ENCODE measurements around the gene TTN. TPM values are rescaled to one million over a fixed set of nuclear protein-coding genes. Genes with fewer than 3 reads are reported as not detected.

TTN gene
- total RNA-seq, 1 experiment from 2014 or later, result under 0.01 TPM

DNA sequence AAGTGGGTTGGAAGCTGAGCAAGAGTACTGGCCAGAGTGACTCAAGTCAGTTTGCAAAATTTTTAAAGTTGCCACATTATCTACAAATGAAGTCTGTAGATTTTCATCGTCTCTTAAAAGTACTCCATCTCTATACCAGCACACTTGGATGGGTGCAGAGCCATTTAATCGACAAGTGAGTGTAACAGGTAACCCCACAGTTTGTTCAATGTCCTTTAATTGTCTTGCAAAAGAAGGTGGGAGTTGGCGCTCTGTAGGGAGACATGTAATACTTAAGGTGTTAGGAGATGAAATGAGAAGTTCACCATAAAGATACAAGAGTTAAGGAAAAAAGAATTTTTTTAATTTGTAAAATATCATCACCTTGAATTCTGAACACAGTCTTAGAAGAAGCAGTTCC is 84.9 kb downstream of the TTN start:
- Histone ChIP-seq H3K27ac (ENCODE audit: low read length) (no peak overlapping the region), H3K4me1 (ENCODE audit: low read length) (no peaks in the 10 kb centered on the region), H4K20me1 (ENCODE audit: insufficient read depth, low read depth, low read length) (no peaks in the 10 kb centered on the region), H3K79me2 (ENCODE audit: low read length) (no peaks in the 10 kb centered on the region), H3K27me3 (ENCODE audit: low read length) (no peaks in the 10 kb centered on the region), H3K9ac (ENCODE audit: low read length) (no peak overlapping the region), H3K9me3 (ENCODE audit: low read length) (no peaks in the 10 kb centered on the region), H3K4me2 (ENCODE audit: low read depth, low read length, poor library complexity, severe bottlenecking) (no peak overlapping the region), H2AFZ (ENCODE audit: low read length) (no peak overlapping the region), H3K9me2 (replicated peaks; ENCODE audit: insufficient read depth, low read length) (no peaks in the 10 kb centered on the region), H3K4me3 (ENCODE audit: low read length) (no peak overlapping the region), H3K36me3 (ENCODE audit: insufficient read depth, low read length) (no peaks in the 10 kb centered on the region)
- no peak for DNase-seq

DNA sequence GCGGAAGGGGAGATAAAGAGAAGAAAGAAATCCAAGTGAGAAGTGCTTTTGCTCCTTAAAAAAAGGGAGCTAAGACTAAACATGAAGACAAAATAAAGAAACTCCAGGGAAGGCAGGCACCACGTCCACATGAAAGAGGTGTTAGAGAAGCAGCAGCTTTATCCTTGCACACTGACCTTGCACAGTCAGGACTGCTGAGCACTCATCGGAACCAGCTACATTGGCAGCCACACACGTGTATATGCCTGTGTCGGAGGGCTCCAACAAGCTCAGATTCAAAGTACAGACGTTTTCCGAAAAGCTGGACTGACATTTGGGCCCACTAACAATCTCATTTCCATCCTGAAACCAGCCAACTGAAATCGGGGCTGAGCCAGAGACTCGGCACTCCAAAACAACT is 88.2 kb downstream of the TTN start:
- Histone ChIP-seq H2AFZ (ENCODE audit: low read length) (no peak overlapping the region), H3K4me1 (ENCODE audit: low read length) (no peaks in the 10 kb centered on the region), H3K4me2 (ENCODE audit: low read depth, low read length, poor library complexity, severe bottlenecking) (no peak overlapping the region), H3K79me2 (ENCODE audit: low read length) (no peaks in the 10 kb centered on the region), H3K36me3 (ENCODE audit: insufficient read depth, low read length) (no peaks in the 10 kb centered on the region), H3K27me3 (ENCODE audit: low read length) (no peaks in the 10 kb centered on the region), H3K9me2 (replicated peaks; ENCODE audit: insufficient read depth, low read length) (no peaks in the 10 kb centered on the region), H4K20me1 (ENCODE audit: insufficient read depth, low read depth, low read length) (no peaks in the 10 kb centered on the region), H3K9me3 (ENCODE audit: low read length) (no peaks in the 10 kb centered on the region), H3K4me3 (ENCODE audit: low read length) (no peak overlapping the region), H3K9ac (ENCODE audit: low read length) (no peak overlapping the region), H3K27ac (ENCODE audit: low read length) (no peak overlapping the region)
- no peak for DNase-seq

- Histone ChIP-seq H3K27me3 (ENCODE audit: low read length) (no peaks in the 10 kb centered on the region), H3K4me3 (ENCODE audit: low read length) (no peak overlapping the region), H3K4me1 (ENCODE audit: low read length) (no peaks in the 10 kb centered on the region), H3K9me3 (ENCODE audit: low read length) (no peaks in the 10 kb centered on the region), H4K20me1 (ENCODE audit: insufficient read depth, low read depth, low read length) (no peaks in the 10 kb centered on the region), H3K27ac (ENCODE audit: low read length) (no peak overlapping the region), H3K36me3 (ENCODE audit: insufficient read depth, low read length) (no peaks in the 10 kb centered on the region), H3K79me2 (ENCODE audit: low read length) (no peaks in the 10 kb centered on the region), H3K9ac (ENCODE audit: low read length) (no peak overlapping the region), H2AFZ (ENCODE audit: low read length) (no peak overlapping the region), H3K9me2 (replicated peaks; ENCODE audit: insufficient read depth, low read length) (no peaks in the 10 kb centered on the region), H3K4me2 (ENCODE audit: low read depth, low read length, poor library complexity, severe bottlenecking) (no peak overlapping the region)
- no peak for DNase-seq
Observed at GRCh38 chr2:178718283-178718682, 88.9 kb downstream of the TTN start.

- Histone ChIP-seq H3K9me3 (ENCODE audit: low read length) (no peaks in the 10 kb centered on the region), H3K4me1 (ENCODE audit: low read length) (no peaks in the 10 kb centered on the region), H3K27me3 (ENCODE audit: low read length) (no peaks in the 10 kb centered on the region), H3K27ac (ENCODE audit: low read length) (no peak overlapping the region), H3K9me2 (replicated peaks; ENCODE audit: insufficient read depth, low read length) (no peaks in the 10 kb centered on the region), H3K4me3 (ENCODE audit: low read length) (no peak overlapping the region), H3K4me2 (ENCODE audit: low read depth, low read length, poor library complexity, severe bottlenecking) (no peak overlapping the region), H4K20me1 (ENCODE audit: insufficient read depth, low read depth, low read length) (no peaks in the 10 kb centered on the region), H3K79me2 (ENCODE audit: low read length) (no peaks in the 10 kb centered on the region), H2AFZ (ENCODE audit: low read length) (no peak overlapping the region), H3K36me3 (ENCODE audit: insufficient read depth, low read length) (no peaks in the 10 kb centered on the region), H3K9ac (ENCODE audit: low read length) (no peak overlapping the region)
- DNase-seq, result no peak
Observed at GRCh38 chr2:178716394-178716793, 90.8 kb downstream of the TTN start.

GRCh38 chr2:178715366-178715765 is 91.9 kb downstream of the TTN start:
- H3K4me3 ChIP-seq (ENCODE audit: low read length), result no peak overlapping the region
- H3K4me2 ChIP-seq (ENCODE audit: low read depth, low read length, poor library complexity, severe bottlenecking), result no peak overlapping the region
- H3K27me3 ChIP-seq (ENCODE audit: low read length), result no peaks in the 10 kb centered on the region
- no peak overlapping the region for H3K9ac ChIP-seq (ENCODE audit: low read length)
- no peak for DNase-seq
- H3K9me2 ChIP-seq (replicated peaks; ENCODE audit: insufficient read depth, low read length), result no peaks in the 10 kb centered on the region
- no peak overlapping the region for H3K27ac ChIP-seq (ENCODE audit: low read length)
- H3K36me3 ChIP-seq (ENCODE audit: insufficient read depth, low read length), result no peaks in the 10 kb centered on the region
- H4K20me1 ChIP-seq (ENCODE audit: insufficient read depth, low read depth, low read length), result no peaks in the 10 kb centered on the region
- H3K4me1 ChIP-seq (ENCODE audit: low read length), result no peaks in the 10 kb centered on the region
- no peaks in the 10 kb centered on the region for H3K79me2 ChIP-seq (ENCODE audit: low read length)
- no peak overlapping the region for H2AFZ ChIP-seq (ENCODE audit: low read length)
- no peaks in the 10 kb centered on the region for H3K9me3 ChIP-seq (ENCODE audit: low read length)

DNA sequence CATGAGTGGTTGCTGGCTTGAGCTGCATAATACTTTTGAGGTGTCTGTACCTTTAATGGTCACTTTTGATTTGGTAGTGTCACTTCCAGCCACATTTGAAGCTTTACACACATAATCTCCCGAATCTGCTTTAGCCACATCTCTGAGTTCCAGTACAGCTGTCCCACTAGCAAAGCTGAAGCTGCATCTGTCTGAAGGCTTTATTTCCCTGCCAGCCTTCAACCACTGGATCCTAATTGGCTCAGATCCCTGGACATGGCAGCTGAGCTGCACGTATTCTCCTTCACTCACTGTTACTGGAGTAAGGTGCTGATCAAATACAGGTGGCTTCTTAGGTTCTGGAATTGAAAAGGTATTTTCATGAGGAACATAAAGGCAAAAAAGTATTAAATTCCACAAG is 99.7 kb downstream of the TTN start:
- Histone ChIP-seq H3K27ac (ENCODE audit: low read length) (no peak overlapping the region), H4K20me1 (ENCODE audit: insufficient read depth, low read depth, low read length) (no peaks in the 10 kb centered on the region), H3K4me2 (ENCODE audit: low read depth, low read length, poor library complexity, severe bottlenecking) (no peak overlapping the region), H3K4me1 (ENCODE audit: low read length) (no peaks in the 10 kb centered on the region), H3K9me3 (ENCODE audit: low read length) (no peaks in the 10 kb centered on the region), H3K36me3 (ENCODE audit: insufficient read depth, low read length) (no peaks in the 10 kb centered on the region), H3K4me3 (ENCODE audit: low read length) (no peak overlapping the region), H3K9ac (ENCODE audit: low read length) (no peak overlapping the region), H3K79me2 (ENCODE audit: low read length) (no peaks in the 10 kb centered on the region), H2AFZ (ENCODE audit: low read length) (no peak overlapping the region), H3K27me3 (ENCODE audit: low read length) (no peaks in the 10 kb centered on the region), H3K9me2 (replicated peaks; ENCODE audit: insufficient read depth, low read length) (no peaks in the 10 kb centered on the region)
- DNase-seq, result no peak

GRCh38 chr2:178704876-178705275 is 102.3 kb downstream of the TTN start:
- Histone ChIP-seq H3K36me3 (ENCODE audit: insufficient read depth, low read length) (no peaks in the 10 kb centered on the region), H3K4me2 (ENCODE audit: low read depth, low read length, poor library complexity, severe bottlenecking) (no peak overlapping the region), H3K79me2 (ENCODE audit: low read length) (no peaks in the 10 kb centered on the region), H3K9me3 (ENCODE audit: low read length) (no peaks in the 10 kb centered on the region), H3K27ac (ENCODE audit: low read length) (no peak overlapping the region), H3K9me2 (replicated peaks; ENCODE audit: insufficient read depth, low read length) (no peaks in the 10 kb centered on the region), H3K4me1 (ENCODE audit: low read length) (no peaks in the 10 kb centered on the region), H3K9ac (ENCODE audit: low read length) (no peak overlapping the region), H4K20me1 (ENCODE audit: insufficient read depth, low read depth, low read length) (no peaks in the 10 kb centered on the region), H2AFZ (ENCODE audit: low read length) (no peak overlapping the region), H3K27me3 (ENCODE audit: low read length) (no peaks in the 10 kb centered on the region), H3K4me3 (ENCODE audit: low read length) (no peak overlapping the region)
- no peak for DNase-seq

- no peaks in the 10 kb centered on the region for H3K4me1 ChIP-seq (ENCODE audit: low read length)
- no peaks in the 10 kb centered on the region for H3K9me2 ChIP-seq (replicated peaks; ENCODE audit: insufficient read depth, low read length)
- H3K9me3 ChIP-seq (ENCODE audit: low read length), result no peaks in the 10 kb centered on the region
- H3K27me3 ChIP-seq (ENCODE audit: low read length), result no peaks in the 10 kb centered on the region
- H3K4me3 ChIP-seq (ENCODE audit: low read length), result no peak overlapping the region
- H3K27ac ChIP-seq (ENCODE audit: low read length), result no peak overlapping the region
- no peak overlapping the region for H3K4me2 ChIP-seq (ENCODE audit: low read depth, low read length, poor library complexity, severe bottlenecking)
- H3K9ac ChIP-seq (ENCODE audit: low read length), result no peak overlapping the region
- H2AFZ ChIP-seq (ENCODE audit: low read length), result no peak overlapping the region
- H3K36me3 ChIP-seq (ENCODE audit: insufficient read depth, low read length), result no peaks in the 10 kb centered on the region
- no peaks in the 10 kb centered on the region for H4K20me1 ChIP-seq (ENCODE audit: insufficient read depth, low read depth, low read length)
- H3K79me2 ChIP-seq (ENCODE audit: low read length), result no peaks in the 10 kb centered on the region
- no peak for DNase-seq
Observed at GRCh38 chr2:178702361-178702760, 104.9 kb downstream of the TTN start.

- no peak overlapping the region for H3K27ac ChIP-seq (ENCODE audit: low read length)
- H3K36me3 ChIP-seq (ENCODE audit: insufficient read depth, low read length), result no peaks in the 10 kb centered on the region
- H3K4me3 ChIP-seq (ENCODE audit: low read length), result no peak overlapping the region
- no peaks in the 10 kb centered on the region for H3K27me3 ChIP-seq (ENCODE audit: low read length)
- peak; percentile 77 for DNase-seq
- H3K4me2 ChIP-seq (ENCODE audit: low read depth, low read length, poor library complexity, severe bottlenecking), result no peak overlapping the region
- H3K9me2 ChIP-seq (replicated peaks; ENCODE audit: insufficient read depth, low read length), result no peaks in the 10 kb centered on the region
- no peaks in the 10 kb centered on the region for H3K79me2 ChIP-seq (ENCODE audit: low read length)
- no peaks in the 10 kb centered on the region for H3K9me3 ChIP-seq (ENCODE audit: low read length)
- H2AFZ ChIP-seq (ENCODE audit: low read length), result no peak overlapping the region
- no peaks in the 10 kb centered on the region for H3K4me1 ChIP-seq (ENCODE audit: low read length)
- H4K20me1 ChIP-seq (ENCODE audit: insufficient read depth, low read depth, low read length), result no peaks in the 10 kb centered on the region
- no peak overlapping the region for H3K9ac ChIP-seq (ENCODE audit: low read length)
Observed at GRCh38 chr2:178700922-178701342, 106.3 kb downstream of the TTN start.
